Measurements from ENCODE around the gene KRTAP5-2.

KRTAP5-2 gene

DNA sequence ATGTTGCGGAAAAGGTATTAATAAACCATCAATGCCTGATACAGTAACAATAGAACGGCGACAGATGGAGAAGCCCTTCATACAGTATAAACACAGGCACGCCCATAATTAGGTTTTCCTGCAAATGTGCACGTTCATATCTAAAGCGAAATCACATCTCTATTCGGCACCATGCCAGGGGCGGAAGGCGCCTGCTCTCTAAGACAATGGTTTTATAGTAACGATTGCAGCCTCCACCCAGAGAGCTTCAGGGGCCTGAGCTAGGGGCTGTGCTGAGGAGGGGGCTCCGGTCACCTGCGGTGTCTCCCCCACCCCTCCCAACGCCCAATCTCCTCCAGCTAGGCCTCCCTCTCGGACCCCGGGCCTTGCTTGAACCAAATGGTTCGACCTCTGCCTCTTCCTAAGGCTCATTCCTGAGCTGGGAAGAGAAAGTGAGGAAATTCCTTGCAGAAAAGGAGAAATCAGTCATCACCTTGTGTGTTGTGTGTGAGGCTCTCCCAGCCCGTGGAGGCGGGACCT lies 41.1 kb upstream of the KRTAP5-2 start:
- Histone ChIP-seq H3K9me3 (ENCODE audit: control insufficient read depth, low read length) (no peaks in the 10 kb centered on the region), H3K4me3 (ENCODE audit: extremely low read depth, insufficient read depth, low read length, poor library complexity, severe bottlenecking) (no peak overlapping the region), H3K27ac (ENCODE audit: low read depth, low read length, severe bottlenecking) (no peak overlapping the region), H3K36me3 (ENCODE audit: control insufficient read depth, insufficient read depth, low read length) (no peaks in the 10 kb centered on the region), H3K4me1 (ENCODE audit: control insufficient read depth, insufficient read depth, low read length, poor library complexity, severe bottlenecking) (no peaks in the 10 kb centered on the region)
- WGBS, 2 experiments (ENCODE audit: insufficient coverage in 2 of 2), result 90 to 91% methylated on average over 12 to 13 of the region's 18 CpGs

DNA sequence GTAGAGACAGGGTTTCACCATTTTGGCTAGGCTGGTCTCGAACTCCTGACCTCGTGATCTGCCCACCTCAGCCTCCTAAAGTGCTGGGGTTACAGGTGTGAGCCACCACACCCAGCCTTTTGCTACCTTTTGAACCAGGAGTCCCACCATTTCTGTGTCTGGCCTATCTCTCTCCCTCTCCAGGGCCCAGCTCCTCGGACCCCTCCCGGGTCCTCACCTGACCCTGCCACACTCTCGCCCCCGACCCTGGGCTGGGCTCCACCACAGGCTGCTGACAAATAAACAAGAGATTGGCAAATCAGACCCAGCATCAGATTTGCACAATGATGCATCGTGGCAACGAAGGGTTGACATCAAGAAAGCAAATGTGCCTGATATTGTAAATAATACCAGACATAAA lies 40.2 kb upstream of the KRTAP5-2 start:
- Histone ChIP-seq H3K36me3 (ENCODE audit: control insufficient read depth, insufficient read depth, low read length) (no peaks in the 10 kb centered on the region), H3K4me3 (ENCODE audit: extremely low read depth, insufficient read depth, low read length, poor library complexity, severe bottlenecking) (no peak overlapping the region), H3K4me1 (ENCODE audit: control insufficient read depth, insufficient read depth, low read length, poor library complexity, severe bottlenecking) (no peaks in the 10 kb centered on the region), H3K27ac (ENCODE audit: low read depth, low read length, severe bottlenecking) (no peak overlapping the region), H3K9me3 (ENCODE audit: control insufficient read depth, low read length) (no peaks in the 10 kb centered on the region)
- 74 to 75% methylated on average over 7 of the region's 8 CpGs for WGBS, 2 experiments (ENCODE audit: insufficient coverage in 2 of 2)

DNA sequence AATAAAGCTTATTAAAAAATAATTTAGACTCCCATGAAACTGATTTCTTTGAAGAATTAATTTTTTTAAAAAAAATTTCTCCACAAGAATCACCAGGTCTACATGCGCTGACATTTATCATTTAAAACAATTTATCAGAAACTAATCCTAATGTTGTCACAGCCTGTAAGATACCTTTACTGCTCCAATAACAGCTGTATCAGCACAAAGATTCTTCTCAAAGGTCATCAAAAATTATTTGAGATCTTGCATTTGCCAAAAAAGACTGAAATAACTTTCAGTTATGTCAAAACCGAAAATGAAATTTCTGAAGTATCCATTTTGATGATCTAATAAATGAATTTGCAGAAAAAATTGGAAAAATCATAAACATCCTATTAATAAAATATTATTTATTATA lies 39.5 kb upstream of the KRTAP5-2 start:
- no peak overlapping the region for H3K4me3 ChIP-seq (ENCODE audit: extremely low read depth, insufficient read depth, low read length, poor library complexity, severe bottlenecking)
- WGBS, 2 experiments (ENCODE audit: insufficient coverage in 2 of 2), result 100% methylated on average over 1 of the region's 2 CpGs; no CpG with 5 or more reads in 1 of the 2 experiments

DNA sequence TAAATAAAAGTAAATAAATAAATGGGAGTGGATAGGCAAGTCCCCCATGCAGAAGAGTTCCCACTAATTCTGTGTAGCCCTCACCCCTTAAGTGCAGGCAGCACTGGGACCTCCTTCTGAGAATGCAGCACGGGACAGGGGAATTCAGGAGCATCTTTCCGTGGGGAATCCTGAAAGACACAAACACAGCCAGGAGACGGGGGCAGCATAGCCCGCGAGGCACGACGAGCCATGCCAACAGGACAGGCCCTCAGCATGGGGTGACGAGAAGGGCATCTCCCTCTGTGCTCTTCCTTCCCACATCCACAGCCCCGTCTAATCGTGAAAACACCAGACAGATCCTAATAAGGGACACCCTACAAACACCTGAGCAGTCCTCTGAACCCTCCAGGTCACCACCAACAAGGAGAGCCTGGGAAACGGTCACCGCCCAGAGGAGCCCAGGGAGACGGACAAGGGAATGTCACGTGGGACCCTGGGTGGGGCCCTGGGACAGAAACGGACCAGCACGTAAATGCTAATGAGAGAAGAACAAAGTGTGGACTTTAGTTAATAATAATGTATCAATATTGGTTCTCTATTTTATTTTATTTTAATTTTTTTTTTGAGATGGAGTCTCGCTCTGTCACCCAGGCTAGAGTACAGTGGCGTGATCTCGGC lies 38.3 kb upstream of the KRTAP5-2 start:
- no peaks in the 10 kb centered on the region for H3K36me3 ChIP-seq (ENCODE audit: control insufficient read depth, insufficient read depth, low read length)
- H3K4me1 ChIP-seq (ENCODE audit: control insufficient read depth, insufficient read depth, low read length, poor library complexity, severe bottlenecking), result no peaks in the 10 kb centered on the region
- no peaks in the 10 kb centered on the region for H3K9me3 ChIP-seq (ENCODE audit: control insufficient read depth, low read length)
- H3K4me3 ChIP-seq (ENCODE audit: extremely low read depth, insufficient read depth, low read length, poor library complexity, severe bottlenecking), result no peak overlapping the region
- no peak overlapping the region for H3K27ac ChIP-seq (ENCODE audit: low read depth, low read length, severe bottlenecking)
- 85 to 95% methylated on average over 16 to 17 of the region's 19 CpGs for WGBS, 2 experiments (ENCODE audit: insufficient coverage in 2 of 2)

More for the DNA sequence above, 39.5 kb upstream of the KRTAP5-2 start:
- no peak overlapping the region for H3K27ac ChIP-seq (ENCODE audit: low read depth, low read length, severe bottlenecking)
- no peaks in the 10 kb centered on the region for H3K4me1 ChIP-seq (ENCODE audit: control insufficient read depth, insufficient read depth, low read length, poor library complexity, severe bottlenecking)
- no peaks in the 10 kb centered on the region for H3K9me3 ChIP-seq (ENCODE audit: control insufficient read depth, low read length)
- no peaks in the 10 kb centered on the region for H3K36me3 ChIP-seq (ENCODE audit: control insufficient read depth, insufficient read depth, low read length)

DNA sequence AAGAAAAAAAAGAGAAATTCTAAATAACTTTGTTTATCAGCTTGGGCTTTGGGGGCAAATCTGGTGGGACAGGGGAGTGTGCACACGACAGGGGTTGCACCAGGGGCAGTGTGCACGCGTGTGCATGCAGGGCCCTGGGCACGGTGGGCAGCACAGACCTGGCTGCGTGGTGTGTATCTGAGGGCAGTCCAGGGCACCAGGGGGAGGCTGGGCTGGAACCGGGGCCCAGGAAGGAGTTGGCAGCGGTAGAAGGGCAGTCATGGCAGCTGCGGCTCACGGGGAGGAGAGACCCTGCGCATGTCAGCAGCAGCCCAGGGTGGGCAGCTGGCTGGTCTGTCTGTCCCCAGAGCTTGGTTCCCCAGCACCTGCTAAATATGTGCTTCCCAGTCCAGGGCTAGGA lies 35.8 kb upstream of the KRTAP5-2 start:
- WGBS, 2 experiments (ENCODE audit: insufficient coverage in 2 of 2), result 93 to 97% methylated on average over 10 of the region's 10 CpGs
- Histone ChIP-seq H3K27ac (ENCODE audit: low read depth, low read length, severe bottlenecking) (no peak overlapping the region), H3K4me3 (ENCODE audit: extremely low read depth, insufficient read depth, low read length, poor library complexity, severe bottlenecking) (no peak overlapping the region), H3K4me1 (ENCODE audit: control insufficient read depth, insufficient read depth, low read length, poor library complexity, severe bottlenecking) (peaks cover 2% of the 10 kb centered on the region), H3K9me3 (ENCODE audit: control insufficient read depth, low read length) (no peaks in the 10 kb centered on the region), H3K36me3 (ENCODE audit: control insufficient read depth, insufficient read depth, low read length) (no peaks in the 10 kb centered on the region)

DNA sequence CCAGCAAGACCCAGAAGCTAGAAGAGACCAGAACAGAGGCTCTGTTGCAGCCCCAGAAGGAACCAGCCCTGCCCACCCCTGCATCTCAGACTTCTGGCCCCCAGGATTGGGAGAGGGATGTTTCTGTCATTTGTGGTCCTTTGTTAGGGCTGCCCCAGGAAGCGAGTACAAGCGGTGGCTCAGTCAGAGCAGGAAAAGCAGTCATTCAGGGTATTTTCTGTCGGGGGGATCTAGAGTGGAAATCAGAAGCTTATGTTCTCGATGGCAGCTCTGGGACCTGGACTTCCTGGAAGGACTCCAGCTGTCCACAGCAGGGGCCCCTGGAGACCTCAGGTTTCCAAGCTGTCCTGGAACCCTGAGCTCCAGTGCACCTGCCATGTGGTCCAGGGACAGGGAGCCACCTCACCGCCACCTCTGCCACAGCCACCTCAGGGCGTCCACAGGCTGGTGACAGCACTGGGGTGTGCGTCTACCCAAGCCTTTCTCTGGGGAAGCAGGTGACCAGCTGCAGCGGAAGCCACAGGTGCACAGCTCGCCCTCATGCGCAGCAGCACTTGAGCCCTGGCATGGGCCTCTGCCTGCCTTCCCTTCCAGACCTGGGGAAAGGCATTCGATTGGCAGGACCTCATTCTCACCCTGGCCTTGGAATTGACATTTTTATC lies 34.1 kb upstream of the KRTAP5-2 start:
- no peak overlapping the region for H3K27ac ChIP-seq (ENCODE audit: low read depth, low read length, severe bottlenecking)
- 84 to 87% methylated on average over 11 of the region's 11 CpGs for WGBS, 2 experiments (ENCODE audit: insufficient coverage in 2 of 2)
- no peaks in the 10 kb centered on the region for H3K36me3 ChIP-seq (ENCODE audit: control insufficient read depth, insufficient read depth, low read length)

DNA sequence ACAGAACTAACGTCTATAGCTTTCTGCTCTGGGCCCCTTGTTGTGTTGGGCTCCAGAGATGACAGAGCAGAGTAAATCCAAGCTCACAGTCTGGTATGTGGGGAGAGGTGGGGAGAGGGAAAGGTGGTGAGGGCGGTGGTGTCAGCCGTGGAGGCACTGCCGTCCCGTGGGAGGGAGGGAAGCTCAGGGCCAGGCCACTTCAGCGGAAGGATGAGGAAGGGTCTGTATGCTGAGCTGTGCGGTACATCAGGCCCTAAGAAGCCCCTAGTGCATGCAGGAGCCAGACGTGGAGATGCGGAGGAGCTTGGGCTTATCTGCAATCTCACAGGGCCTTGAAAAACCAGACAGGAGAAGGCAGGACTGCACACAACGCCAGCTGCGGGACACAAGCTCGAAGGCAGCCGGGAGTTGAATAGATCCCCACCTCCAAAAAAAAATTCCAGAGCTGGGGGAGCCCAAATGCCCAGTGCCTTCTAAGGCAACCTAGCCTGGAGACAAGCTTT lies 33.0 kb upstream of the KRTAP5-2 start:
- WGBS, 2 experiments (ENCODE audit: insufficient coverage in 2 of 2), result 81 to 88% methylated on average over 12 to 13 of the region's 13 CpGs
- H3K4me1 ChIP-seq (ENCODE audit: control insufficient read depth, insufficient read depth, low read length, poor library complexity, severe bottlenecking), result peaks cover 2% of the 10 kb centered on the region

More for the DNA sequence above, 34.1 kb upstream of the KRTAP5-2 start:
- Histone ChIP-seq H3K4me3 (ENCODE audit: extremely low read depth, insufficient read depth, low read length, poor library complexity, severe bottlenecking) (no peak overlapping the region), H3K9me3 (ENCODE audit: control insufficient read depth, low read length) (no peaks in the 10 kb centered on the region), H3K4me1 (ENCODE audit: control insufficient read depth, insufficient read depth, low read length, poor library complexity, severe bottlenecking) (peaks cover 2% of the 10 kb centered on the region)

DNA sequence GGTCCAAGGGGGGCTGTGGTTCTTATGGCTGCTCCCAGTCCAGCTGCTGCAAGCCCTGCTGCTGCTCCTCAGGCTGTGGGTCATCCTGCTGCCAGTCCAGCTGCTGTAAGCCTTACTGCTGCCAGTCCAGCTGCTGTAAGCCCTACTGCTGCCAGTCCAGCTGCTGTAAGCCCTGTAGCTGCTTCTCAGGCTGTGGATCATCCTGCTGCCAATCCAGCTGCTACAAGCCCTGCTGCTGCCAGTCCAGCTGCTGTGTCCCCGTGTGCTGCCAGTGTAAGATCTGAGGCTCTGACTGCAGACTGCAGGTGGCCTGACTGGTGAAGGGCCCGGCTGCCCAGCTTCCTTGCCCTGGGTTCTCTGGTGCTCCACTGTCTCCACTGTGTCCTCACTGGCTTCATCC lies 32.2 kb upstream of the KRTAP5-2 start:
- no peaks in the 10 kb centered on the region for H3K36me3 ChIP-seq (ENCODE audit: control insufficient read depth, insufficient read depth, low read length)
- peaks cover 2% of the 10 kb centered on the region for H3K4me1 ChIP-seq (ENCODE audit: control insufficient read depth, insufficient read depth, low read length, poor library complexity, severe bottlenecking)
- no peak overlapping the region for H3K27ac ChIP-seq (ENCODE audit: low read depth, low read length, severe bottlenecking)
- WGBS, 2 experiments (ENCODE audit: insufficient coverage in 2 of 2), result 76 to 77% methylated on average over 2 of the region's 2 CpGs
- no peaks in the 10 kb centered on the region for H3K9me3 ChIP-seq (ENCODE audit: control insufficient read depth, low read length)
- H3K4me3 ChIP-seq (ENCODE audit: extremely low read depth, insufficient read depth, low read length, poor library complexity, severe bottlenecking), result no peak overlapping the region

More for the DNA sequence above, 33.0 kb upstream of the KRTAP5-2 start:
- Histone ChIP-seq H3K4me3 (ENCODE audit: extremely low read depth, insufficient read depth, low read length, poor library complexity, severe bottlenecking) (no peak overlapping the region), H3K9me3 (ENCODE audit: control insufficient read depth, low read length) (no peaks in the 10 kb centered on the region), H3K36me3 (ENCODE audit: control insufficient read depth, insufficient read depth, low read length) (no peaks in the 10 kb centered on the region), H3K27ac (ENCODE audit: low read depth, low read length, severe bottlenecking) (no peak overlapping the region)

DNA sequence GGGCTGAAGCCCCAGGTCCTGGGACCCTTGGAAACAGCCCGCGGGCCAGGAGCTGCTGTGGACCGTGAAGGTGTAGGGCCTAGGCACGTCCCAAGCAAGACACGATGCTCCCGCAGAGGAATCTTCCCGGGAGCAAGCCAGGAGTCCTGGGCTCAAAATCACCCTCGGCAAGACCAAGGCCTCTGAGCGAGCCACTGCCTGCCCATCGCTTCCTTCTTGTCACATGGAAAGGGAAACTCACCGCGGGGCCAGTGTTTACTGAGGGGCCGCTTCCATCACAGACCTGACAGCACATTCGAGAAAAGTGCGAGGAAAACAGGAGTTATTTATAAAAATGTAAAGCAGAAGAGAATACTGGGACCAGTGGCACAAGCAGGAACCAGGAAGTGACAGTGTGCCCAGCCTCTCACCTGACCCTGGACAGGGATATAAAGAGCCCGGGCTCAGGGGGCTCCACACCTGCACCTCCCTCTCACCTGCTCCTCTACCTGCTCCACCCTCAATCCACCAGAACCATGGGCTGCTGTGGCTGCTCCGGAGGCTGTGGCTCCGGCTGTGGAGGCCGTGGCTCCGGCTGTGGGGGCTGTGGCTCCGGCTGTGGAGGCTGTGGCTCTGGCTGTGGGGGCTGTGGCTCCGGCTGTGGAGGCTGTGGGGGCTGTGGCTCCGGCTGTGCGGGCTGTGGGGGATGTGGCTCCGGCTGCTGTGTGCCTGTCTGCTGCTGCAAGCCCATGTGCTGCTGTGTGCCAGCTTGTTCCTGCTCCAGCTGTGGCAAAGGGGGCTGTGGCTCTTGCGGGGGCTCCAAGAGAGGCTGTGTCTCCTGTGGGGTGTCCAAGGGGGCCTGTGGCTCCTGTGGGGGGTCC lies 31.5 kb upstream of the KRTAP5-2 start, which contains the start of gene KRTAP5-5:
Gene KRTAP5-5, plus strand, starts transcription at position 450 of the 860 bp plus-strand sequence. Its CDS starts 66 bp downstream, at position 516.
- Histone ChIP-seq H3K9me3 (ENCODE audit: control insufficient read depth, low read length) (no peaks in the 10 kb centered on the region), H3K4me3 (ENCODE audit: extremely low read depth, insufficient read depth, low read length, poor library complexity, severe bottlenecking) (no peak within 1 kb of the TSS), H3K4me1 (ENCODE audit: control insufficient read depth, insufficient read depth, low read length, poor library complexity, severe bottlenecking) (peaks cover 2% of the 10 kb centered on the region), H3K36me3 (ENCODE audit: control insufficient read depth, insufficient read depth, low read length) (no peaks in the 10 kb centered on the region), H3K27ac (ENCODE audit: low read depth, low read length, severe bottlenecking) (no peak within 1 kb of the TSS)
- WGBS, 2 experiments (ENCODE audit: insufficient coverage in 2 of 2), result 86 to 92% methylated on average over 15 to 16 of the region's 26 CpGs

DNA sequence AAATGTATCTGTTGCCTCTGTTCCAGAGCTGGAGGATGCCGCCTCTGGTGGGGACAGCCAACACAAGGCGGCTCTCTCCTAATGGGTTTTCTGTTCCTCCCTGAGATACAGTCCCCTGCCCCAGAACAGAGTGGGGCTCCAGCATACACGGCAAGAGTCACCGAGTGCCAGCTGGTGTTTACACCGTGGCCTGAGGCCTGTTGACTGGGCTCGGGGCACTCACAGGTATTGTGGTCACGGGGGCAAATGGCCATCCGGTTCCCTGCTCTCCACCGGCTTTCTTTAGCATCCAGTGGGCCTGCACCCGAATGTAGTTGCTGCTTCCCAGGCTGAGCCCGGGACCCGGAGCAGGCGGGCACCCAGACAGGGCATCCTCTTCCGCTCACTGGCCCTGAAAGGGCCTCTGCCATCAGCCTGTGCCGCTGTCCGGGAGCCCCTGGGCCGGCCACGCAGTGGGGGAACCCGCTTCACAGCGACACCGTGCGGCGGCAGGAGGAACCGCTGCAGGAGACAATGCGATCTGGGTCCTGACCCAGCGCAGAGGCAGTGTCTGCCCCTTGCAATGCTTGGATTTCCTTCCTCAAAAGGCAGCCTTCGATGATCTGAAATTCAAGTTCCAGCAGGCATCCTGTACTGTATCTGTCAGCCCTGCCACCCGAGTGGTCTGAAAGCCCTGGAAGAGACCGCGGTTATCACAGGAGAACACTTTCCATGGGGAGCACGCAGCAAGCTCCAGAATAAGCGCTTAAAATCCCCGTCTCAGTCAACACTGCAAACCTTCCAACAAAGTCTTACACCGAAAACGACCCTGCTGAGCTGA lies 30.6 kb upstream of the KRTAP5-2 start:
- 35 to 38% methylated on average over 30 to 35 of the region's 35 CpGs for WGBS, 2 experiments (ENCODE audit: insufficient coverage in 2 of 2)
- H3K4me3 ChIP-seq (ENCODE audit: extremely low read depth, insufficient read depth, low read length, poor library complexity, severe bottlenecking), result no peak overlapping the region
- peaks cover 2% of the 10 kb centered on the region for H3K4me1 ChIP-seq (ENCODE audit: control insufficient read depth, insufficient read depth, low read length, poor library complexity, severe bottlenecking)
- no peaks in the 10 kb centered on the region for H3K9me3 ChIP-seq (ENCODE audit: control insufficient read depth, low read length)
- no peak overlapping the region for H3K27ac ChIP-seq (ENCODE audit: low read depth, low read length, severe bottlenecking)
- H3K36me3 ChIP-seq (ENCODE audit: control insufficient read depth, insufficient read depth, low read length), result no peaks in the 10 kb centered on the region

Measured in mesodermal cell (in vitro differentiated cells).